HG02678 (cell line): ENCODE measurements around the gene VNN1.
"Not testable (repeated sequence)": the region's sequence is repeated elsewhere in the genome, so short reads cannot be mapped to it uniquely, and the experiment has no call there.

Source experiments
- ATAC-seq: cut with Tn5 transposase; IDR thresholded peaks from one replicate; pipeline ENCODE4 v1.9.1; 2021; ENCODE audit warnings: mild to moderate bottlenecking, moderate library complexity; ENCODE audit not compliant: unreplicated experiment

The VNN1 gene

DNA sequence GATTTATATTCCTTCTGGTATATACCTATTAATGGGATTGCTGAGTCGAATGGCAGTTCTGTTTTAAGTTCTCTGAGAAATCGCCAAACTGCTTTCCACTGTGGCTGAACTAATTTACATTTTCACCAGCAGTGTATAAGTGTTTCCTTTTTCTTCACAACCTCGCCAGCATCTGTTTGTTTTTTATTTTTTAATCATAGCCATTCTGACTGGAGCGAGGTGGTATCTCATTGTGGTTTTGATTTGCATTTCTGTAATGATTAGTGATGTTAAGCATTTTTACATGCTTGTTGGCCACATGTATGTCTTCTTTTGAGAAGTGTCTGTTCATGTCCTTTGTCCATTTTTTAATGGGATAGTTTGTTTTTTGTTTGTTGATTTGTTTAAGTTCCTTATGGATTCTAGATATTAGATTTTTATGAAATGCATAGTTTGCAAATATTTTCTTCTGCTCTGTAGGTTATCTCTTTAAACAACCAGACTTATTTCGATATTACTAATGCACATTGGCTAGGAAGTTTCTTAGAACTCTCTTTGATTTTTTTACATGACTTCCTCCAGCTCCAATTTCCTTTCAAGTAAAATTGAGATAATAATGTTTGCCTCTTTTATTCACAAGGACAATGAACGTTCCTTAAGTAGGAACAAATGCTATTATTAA is 12.2 kb upstream of the VNN1 start:
- ATAC-seq = peak; percentile 82

DNA sequence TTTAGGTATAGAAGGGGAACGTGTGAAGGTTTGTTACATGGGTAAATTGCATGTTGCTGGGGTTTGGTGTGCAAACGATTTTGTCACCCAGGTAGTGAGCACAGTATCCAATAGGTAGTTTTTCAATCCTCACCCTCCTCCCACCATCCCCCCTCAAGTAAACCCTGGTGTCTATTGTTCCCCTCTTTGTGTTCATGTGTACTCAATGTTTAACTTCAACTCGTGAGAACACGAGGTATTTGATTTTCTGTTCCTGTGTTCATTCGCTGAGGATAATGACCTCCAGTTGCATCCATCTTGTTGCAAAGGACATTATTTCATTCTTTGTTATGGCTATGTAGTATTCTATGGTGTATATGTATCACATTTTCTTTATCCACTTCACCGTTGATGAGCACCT is 11.6 kb upstream of the VNN1 start:
- no peak for ATAC-seq

DNA sequence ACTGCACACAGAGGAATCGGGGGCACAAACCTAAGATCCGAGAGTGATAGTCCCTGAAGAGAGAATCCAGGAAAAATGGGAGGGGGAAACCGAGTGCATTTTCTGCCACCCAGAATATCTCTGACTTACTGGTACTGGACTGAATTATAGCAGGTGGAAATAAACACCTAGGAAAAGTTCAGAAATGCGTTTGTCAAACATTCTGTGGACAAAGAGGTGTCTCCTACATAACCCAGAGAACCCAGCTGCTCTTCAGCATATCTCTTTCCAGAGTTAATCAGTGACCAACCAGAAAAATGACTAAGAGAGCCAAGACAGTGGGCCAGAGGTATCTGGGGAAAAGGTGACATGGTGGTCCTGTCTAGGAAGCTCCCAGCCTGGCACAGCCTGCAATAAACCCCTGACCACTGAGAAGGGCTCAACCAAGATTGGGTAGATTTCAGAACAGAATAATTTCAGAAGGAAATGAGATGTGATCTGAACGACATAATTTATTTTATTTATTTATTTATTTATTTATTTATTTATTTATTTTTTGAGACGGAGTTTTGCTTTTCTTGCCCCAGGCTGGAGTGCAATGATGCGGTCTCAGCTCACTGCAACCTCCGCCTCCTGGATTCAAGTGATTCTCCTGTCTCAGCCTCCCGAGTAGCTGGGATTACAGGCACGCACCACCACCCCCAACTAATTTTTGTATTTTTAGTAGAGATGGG is 6.0 kb upstream of the VNN1 start:
- no peak for ATAC-seq

GRCh38 chr6:132715881-132716637 is 2.2 kb upstream of the VNN1 start:
- ATAC-seq = no peak

- ATAC-seq = no peak
Measured at GRCh38 chr6:132715204-132715603, 1.3 kb upstream of the VNN1 start.

GRCh38 chr6:132714160-132714559 is 305 bp upstream of the VNN1 start:
- no peak for ATAC-seq

DNA sequence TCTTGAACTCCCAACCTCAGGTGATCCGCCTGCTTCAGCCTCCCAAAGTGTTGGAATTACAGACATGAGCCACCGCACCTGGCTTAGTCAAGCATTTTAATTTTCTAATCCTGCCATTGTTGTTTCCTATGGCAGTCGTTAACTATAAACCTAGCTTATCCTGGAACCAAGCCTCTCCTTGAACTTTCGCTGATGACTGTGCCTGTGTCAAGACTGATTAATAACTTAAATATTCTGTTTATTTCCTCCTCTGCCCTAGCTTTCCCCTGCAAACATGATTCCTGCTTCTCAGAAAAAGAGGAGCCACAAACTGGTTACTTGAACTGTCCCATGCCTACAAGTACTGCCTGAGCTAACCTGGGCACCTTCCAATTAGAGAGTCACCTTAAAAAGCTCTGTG is 1.5 kb downstream of the VNN1 start:
- no peak for ATAC-seq

DNA sequence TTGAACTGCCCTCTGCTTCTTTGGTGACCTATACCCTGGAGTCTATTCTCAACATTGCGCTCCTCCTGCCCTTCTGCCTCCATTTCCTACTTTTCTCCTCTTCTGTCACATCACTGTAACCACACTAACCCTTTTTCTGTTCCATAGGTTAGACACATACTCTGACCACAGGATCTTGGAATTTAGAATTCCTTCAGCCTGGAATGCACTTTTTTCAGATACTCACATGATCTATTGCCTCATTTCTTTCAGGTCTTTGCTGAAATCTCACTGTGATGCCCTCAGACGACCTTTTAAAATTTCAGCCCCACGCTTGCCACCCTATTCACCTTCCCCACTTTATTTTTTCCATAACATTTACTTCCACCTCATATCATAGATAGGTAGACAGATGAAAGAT is 5.1 kb downstream of the VNN1 start:
- ATAC-seq = no peak

GRCh38 chr6:132708002-132708401 is 5.9 kb downstream of the VNN1 start:
- no peak for ATAC-seq

GRCh38 chr6:132706756-132707155 is 7.1 kb downstream of the VNN1 start:
- not testable (repeated sequence) for ATAC-seq

GRCh38 chr6:132703936-132704335 is 9.9 kb downstream of the VNN1 start:
- no peak for ATAC-seq

GRCh38 chr6:132698608-132699007 is 15.2 kb downstream of the VNN1 start:
- ATAC-seq = no peak

GRCh38 chr6:132695773-132696172 is 18.1 kb downstream of the VNN1 start:
- no peak for ATAC-seq

DNA sequence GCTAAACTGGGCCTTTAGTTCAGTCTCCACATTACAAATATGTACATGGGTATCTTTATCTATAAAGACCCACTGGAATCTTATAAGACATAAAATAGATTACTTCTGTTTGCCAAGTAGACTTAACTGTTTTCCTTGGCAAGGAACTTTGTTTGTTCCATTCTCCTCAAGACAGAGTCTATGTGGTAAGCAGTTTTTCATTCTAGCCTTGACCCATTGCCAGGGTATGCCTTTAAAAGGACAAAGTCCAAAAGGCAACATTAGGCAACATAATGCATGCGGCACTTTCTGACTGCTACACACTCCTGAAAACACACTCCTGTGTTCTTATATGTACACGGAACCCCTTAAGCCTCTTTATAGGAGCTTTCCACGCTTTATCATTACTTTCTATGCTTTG is 20.4 kb downstream of the VNN1 start:
- ATAC-seq = no peak

- ATAC-seq = no peak
Measured at GRCh38 chr6:132690678-132691077, 23.2 kb downstream of the VNN1 start.

GRCh38 chr6:132687306-132687705 is 26.5 kb downstream of the VNN1 start:
- no peak for ATAC-seq

DNA sequence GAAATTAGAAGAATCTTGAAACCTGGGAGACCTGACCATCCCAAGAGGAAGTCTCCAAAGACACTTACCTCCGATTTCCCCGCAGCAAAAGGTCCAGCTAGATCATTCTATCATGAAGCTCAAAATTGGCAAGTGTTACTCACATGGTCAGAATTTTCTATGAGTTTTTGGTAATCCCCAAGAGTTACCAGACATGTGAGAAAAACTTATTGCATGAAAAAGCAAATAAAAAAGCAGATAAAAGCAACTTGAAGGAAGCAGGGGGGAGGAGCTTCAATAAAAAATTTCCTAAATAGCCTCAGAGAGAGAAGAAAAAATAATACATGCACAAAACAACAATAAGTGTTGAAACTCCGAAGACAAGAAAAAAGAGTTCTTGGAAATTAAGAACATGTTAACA is 27.3 kb downstream of the VNN1 start:
- no peak for ATAC-seq

- ATAC-seq = no peak
Measured at GRCh38 chr6:132685009-132685408, 28.8 kb downstream of the VNN1 start.

- ATAC-seq = no peak
Measured at GRCh38 chr6:132684272-132684671, 29.6 kb downstream of the VNN1 start.

DNA sequence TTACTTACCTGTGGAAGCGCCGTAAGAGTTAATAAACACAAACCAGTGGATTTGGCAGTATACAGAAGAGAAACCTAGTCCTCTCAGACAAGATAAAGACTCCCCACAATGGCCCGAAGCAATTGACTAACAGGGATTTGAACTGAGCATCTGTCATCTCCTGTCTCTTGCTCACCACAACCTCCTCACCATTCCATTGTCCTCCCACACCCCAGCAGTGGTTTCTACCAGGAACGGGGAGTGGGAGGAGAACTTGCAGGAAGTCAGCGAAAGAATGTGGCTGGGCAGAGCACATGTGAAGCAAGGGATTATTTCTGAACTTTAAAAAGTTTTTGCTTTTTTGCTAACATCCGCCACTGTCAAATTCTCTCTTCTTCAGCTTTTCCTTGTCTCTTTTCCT is 30.3 kb downstream of the VNN1 start:
- ATAC-seq = no peak

- peak; percentile 69 for ATAC-seq
Measured at GRCh38 chr6:132679094-132679493, 34.8 kb downstream of the VNN1 start.

GRCh38 chr6:132675749-132676148 is 38.1 kb downstream of the VNN1 start:
- no peak for ATAC-seq
